Umbilical cord (tissue), 2 donors: ENCODE data around the gene MRPL10. TPM values are rescaled to one million over a fixed set of nuclear protein-coding genes. Genes with fewer than 3 reads are reported as not detected.

Source experiments
- DNase-seq: peaks from one replicate; pipeline ENCODE4 v3.0.0-alpha.2; 2015; ENCODE audit warnings: low spot score
- total RNA-seq: library from RNA; depleted of rRNA; stranded (reverse); fragments of >200 nt; gene quantifications from one replicate; pipeline ENCODE4 v1.2.3, GENCODE V29; 2014; ENCODE audit warnings: low replicate concordance; ENCODE audit not compliant: insufficient read depth

The MRPL10 gene
- total RNA-seq, 1 donor from 2014 or later = 5.3 TPM

DNA sequence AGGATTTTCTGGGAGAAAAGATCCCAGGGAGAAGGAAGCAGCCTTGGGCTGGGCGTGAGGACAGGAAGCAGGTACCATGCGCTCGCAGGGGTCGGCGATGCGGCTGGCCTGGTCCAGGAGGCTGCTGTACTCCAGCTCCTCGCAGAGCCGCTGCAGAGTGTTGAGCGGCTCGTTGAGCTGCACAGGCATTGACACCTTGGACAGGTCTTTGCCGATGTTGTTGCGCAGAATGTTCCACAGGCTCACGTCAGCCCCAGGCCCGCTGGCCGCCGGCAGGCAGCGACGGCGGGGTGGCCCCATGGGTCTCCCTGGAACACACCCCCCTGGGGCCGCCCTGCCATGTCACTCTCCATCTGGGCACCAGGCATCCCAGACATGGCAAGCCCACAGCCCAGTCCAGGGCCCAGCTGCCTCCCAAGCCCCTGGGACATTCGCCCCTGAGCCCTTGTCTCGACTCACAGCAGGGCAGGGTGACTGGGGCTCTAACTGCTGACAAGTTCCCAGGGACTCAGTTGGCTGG is 17.8 kb downstream of the MRPL10 start:
- no peak for DNase-seq

DNA sequence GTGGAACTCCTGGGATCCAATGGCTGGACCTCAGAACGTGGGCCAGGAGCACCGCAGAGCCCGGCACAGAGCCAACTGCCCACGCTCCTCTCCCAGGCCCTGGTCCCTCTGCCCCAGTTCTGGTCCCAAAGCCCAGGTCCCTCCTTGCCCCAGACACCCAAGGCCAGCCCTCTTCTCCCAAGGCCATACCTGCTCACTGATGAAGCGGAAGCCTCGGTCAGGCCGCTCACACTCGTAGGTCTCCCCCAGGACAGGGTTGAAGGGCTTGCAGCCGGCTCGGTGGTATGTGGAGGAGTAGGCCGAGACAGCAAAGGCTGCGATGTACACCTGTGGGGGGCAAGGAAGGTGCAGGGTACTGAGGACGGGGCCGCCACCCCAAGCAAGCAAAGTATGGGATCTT is 18.3 kb downstream of the MRPL10 start:
- no peak for DNase-seq

DNA sequence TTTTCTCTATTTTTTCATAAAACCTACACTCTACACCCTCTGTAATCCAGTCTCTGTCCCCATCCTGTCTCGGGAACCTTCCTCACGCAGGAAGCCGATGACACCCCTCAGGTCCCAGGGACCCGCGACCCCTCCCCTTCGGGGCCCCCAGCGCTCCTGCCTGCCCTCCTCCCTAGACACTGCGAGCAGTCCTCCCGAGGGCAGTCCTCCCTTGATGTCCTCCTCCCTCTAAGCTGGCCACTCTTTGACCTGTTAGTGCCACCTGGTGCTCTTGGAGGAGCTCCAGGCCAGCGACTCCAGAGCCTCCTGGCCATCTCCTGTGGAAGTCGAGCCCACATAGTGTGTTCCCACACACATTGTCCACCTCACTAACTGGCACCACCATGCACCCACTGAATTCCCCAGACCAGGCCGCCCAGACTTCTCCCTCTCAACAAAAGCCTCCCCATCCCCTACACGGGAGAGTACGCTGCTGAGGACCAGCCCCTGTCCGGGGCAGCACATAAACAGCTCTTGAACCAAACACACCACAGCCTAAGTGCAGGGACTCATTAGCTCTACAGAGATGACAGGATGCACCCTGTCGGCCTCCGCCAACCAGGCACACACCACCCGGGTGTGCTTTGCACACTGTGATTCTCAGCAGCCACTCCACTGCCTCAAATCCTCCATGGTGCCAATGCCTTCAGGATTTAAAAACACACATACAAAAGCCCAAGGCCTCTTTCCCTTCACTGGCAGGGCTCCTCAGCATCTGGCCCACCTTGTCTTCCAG is 19.0 kb downstream of the MRPL10 start:
- DNase-seq = no peak

DNA sequence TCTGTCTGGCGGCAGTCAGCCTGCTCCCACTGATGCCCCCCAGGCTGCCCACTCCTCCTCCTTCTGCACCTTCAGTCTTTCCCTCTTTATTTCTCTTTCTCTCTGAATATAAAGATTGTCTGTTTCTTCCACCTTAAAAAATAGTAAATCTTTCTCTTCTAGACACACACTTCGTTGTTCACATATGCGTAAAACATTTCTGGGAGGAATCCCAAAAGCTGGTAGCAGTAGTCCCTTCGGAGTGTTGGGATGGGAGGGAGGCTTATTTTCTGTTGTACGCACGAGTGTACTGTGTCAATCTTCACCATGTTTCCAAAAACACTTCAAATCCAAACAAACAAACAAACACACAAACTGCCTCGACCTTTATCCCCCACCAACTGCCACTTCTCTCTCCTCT is 19.6 kb downstream of the MRPL10 start:
- no peak for DNase-seq

DNA sequence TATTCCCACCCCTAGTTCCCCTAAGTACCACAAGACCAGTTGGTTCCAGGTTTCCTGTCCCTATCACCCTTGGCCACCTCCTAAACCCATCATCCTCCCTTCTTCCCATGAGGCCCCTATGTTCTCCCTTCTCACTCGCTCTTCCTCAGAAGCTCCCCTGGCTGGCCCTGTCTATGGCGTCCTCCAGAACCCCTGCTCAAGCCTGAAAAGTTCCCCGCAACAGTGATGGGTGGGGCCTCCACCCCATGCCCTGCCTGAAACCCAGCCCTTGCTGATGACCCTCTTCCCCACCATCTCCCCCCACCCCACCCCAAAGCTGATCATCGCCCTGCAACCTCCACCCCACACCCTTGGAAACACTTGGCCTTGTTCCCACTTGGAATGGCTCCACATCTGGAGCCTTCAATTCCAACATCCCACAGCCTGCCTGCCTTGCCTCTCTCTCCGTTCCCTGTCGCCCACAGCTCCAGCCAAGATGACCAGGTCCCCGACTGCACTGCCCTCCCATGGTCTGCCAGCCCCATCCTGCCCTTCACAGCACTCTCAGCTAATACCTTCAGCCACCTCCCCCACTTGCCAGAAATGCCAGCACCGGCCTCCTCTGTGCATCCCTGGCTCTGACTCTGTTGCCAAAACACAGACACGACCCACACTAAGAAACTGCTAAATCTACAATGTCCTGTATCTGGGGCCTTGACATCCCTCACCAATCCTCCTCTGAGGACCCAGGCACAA is 20.3 kb downstream of the MRPL10 start:
- DNase-seq = no peak

DNA sequence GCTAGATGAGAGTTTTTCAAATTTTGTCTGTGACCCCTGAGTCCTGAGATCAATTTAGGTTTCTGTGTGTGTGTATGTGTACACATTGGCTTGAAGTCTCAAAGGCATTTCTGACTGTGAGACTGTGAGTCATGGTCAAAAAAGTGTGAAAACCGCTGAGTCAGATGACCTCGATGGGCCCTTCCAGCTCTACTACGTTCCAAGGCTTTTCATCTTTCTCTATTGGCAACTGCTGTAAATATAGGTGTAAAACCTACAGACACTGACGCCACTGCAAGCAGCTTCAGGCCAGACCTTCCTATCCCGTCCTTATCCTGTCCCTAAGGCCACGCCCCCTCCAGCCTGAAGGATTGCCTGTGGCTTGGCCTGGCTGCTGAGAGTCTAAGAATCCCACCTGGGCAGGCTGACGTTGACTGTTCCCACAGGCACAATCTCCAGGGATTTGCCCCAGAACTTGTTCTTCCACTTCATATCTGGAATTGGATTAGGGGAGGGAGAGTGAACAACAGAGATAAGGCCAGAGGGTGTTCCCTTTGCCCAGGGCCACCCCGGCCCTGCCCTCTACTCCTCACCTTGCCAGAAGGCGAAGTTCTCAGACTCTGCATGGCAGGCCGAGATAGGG is 21.0 kb downstream of the MRPL10 start:
- DNase-seq = peak; percentile 47

DNA sequence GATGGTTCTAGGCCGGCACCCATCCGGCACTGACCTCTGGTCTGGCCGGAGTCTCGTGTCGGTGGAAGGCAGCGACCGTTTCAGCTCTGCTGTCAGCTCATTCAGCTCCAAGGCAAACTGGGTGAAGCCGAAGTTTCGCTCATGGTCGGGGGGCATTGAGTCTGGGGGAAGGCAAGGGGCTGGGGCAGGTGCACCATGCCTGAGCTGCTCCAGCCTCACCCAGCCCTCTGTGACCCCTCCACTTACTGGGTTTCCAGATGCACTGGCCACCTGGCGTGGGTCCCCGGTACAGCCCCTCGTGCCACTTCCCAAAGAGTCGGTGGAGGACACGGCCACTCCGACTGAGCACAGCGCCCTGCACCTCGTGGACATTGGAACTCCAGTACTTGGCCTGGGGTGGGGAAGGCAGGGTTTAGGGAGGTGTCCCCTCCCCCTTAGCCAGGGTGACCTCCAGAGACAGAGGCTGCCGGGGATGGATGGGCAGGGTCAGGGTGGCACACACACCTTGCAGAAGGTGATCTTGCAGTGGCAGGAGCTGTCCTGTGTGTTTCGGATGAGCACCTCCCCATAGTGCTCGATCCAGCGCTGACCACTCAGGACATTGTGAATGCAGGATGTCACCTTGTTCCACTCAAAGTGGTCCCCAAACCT is 22.4 kb downstream of the MRPL10 start:
- no peak for DNase-seq

DNA sequence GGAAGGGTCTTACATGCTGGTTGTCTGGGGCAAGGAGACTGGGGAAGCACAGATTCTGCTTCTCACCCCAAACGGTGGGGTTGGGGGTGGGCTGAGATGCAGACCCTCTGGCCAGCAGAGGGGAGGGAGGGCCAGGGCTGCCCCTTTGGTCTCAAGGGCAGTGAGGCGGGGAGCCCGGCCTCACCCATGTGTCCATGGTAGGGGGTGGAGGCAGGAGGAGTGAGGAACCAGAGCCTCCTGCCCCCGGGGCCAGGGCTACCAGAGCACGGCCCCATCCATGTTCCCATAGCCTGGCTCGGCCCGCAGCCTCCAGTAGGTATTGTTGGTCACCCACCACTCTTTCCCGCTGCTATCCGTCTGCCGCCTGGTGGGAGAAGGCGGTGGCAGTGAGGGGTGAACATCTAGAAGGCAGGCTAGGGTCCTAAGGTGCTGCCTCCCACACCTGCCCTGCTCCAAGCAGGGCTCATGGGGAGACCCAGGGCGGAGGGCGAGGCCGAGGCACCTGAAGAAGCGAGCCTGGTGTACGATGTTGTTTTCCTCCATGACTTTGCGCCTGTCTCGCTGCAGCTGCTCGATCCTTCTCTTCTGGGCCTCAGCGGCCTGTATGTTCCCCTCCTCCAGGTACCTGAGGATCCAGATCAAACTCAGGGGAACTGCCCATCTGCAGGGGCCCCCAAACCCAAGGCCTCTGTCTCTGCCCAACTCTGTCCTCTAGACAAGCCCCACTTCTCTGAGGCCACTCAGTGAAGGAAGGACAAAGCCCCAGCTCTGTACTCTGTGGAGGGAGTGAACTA is 23.1 kb downstream of the MRPL10 start:
- no peak for DNase-seq

DNA sequence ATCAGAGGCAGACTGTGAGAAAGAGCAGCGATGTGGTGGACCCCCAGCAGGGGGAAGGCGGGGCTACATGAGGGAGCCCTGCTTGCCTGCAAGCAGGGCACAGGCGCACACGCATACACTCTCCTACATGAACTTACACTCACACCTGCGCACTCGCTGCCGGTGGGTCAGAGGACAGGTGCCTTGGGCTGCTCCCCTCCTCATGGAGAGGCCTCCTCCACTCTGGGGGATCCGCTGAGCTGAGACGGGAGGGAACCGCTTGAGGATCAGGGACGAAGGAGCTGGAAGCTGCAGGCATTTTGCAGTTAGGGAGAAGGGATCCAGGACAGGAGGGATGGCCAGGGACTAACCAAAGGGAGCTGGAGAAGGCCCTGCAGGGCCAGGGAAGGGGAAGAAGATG is 23.9 kb downstream of the MRPL10 start:
- no peak for DNase-seq

DNA sequence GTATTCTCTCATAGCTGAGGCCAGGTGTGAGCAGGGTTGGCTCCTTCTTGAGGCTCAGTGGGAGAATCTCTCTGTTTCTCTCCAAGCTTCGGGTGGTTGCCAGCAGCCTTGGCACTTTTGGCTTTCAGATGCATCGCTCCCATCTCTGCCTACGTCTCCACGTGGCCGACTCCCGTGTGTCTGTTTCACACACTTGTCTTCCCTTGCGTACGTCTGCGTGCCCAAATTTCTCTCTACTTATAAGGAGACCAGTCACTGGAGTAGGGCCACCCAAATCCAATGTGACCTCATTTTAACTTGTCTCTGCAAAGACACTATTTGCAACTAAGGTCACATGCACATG is 24.5 kb downstream of the MRPL10 start:
- DNase-seq = no peak

DNA sequence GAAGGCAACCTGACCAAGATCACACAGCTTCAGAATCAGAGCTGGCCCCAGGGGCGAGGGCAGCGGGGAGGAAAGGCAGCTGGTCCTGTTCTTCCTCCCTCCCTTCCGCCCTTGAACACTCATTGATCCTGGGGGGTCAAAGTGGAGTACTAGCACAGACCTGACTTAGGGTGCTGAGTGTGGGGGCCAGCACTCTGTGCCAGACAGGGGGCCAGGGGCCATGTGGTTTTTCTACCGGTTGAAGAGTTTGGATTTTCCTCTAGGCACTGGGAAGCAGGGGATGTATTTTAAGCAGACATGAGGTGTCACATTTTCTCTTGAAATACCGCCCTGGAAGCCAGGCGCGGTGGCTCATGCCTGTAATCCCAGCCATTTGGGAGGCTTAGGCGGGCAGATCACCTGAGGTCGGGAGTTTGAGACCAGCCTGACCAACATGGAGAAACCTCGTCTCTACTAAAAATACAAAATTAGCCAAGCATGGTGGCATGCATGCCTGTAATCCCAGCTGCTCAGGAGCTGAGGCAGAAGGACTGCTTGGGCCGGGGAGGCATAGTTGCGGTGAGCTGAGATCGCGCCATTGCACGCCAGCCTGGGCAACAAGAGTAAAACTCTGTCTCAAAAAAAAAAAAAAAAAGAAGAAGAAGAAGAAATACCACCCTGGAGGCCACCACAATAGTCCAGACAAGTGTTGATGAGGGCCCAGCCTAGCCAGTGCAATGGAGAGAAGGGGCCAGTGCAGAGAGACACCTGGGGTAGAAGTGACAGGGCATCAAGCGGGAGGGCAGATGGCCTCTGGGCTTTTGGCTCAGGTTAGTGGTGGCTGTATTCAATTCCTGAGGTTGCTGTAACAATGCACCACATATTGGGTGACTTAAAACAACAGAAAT is 25.1 kb downstream of the MRPL10 start:
- DNase-seq = no peak

DNA sequence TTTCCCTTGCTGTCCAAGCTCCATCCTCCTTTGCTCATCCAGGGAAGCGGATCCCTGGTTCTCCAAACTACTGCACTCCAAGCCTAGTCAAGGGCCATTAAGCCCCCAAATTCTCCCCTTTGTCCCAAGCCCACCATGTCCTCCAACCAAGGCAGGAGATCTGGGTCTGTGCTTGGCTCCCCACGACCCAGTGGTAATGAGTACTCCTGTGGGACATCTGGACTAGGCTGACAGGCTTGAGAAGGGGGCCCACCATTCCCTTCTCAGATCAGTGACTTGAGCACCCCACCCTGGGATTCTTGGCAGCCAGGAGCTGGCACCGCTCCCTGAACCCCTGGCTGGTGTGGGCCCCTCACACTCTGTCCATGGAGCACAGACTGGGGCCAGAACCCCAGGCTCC is 26.9 kb downstream of the MRPL10 start:
- DNase-seq = no peak

DNA sequence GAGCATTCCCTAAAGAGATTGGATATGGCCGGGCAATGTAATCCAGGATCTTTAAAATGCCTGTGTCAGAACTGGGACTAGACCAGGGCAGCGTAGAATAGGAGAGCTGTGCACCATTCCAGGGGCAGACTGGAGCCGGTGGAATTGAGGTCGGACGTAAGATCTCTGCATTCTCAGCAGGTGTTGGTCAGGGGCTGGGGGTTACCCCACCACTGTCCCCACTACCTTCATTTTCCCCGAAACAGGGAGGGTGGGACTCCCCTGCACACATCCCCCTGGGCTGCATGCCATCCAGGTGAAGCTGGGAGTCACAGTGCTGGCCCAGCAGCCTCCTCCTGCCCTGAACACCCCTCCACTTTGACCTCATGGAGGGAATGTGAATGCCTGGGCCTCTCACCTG is 27.6 kb downstream of the MRPL10 start:
- no peak for DNase-seq

DNA sequence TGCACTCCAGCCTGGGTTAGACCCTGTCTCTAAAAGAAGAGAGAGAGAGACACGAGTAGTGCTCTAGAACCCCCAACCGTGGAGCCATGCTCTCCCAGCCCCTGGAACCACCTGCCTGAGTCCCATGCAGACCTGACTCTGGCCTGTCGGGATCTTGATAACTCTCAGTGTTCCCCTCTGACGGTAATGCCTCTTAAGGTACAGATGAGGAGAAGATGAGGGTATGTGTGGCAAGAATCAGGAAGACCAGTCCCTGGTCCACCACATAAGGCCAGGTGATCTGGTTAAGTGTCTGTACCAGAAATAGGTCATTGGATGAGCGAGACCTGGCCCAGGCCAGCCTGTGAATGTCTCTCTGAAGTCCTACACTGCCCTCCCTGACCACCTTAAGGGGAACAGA is 28.1 kb downstream of the MRPL10 start:
- no peak for DNase-seq

DNA sequence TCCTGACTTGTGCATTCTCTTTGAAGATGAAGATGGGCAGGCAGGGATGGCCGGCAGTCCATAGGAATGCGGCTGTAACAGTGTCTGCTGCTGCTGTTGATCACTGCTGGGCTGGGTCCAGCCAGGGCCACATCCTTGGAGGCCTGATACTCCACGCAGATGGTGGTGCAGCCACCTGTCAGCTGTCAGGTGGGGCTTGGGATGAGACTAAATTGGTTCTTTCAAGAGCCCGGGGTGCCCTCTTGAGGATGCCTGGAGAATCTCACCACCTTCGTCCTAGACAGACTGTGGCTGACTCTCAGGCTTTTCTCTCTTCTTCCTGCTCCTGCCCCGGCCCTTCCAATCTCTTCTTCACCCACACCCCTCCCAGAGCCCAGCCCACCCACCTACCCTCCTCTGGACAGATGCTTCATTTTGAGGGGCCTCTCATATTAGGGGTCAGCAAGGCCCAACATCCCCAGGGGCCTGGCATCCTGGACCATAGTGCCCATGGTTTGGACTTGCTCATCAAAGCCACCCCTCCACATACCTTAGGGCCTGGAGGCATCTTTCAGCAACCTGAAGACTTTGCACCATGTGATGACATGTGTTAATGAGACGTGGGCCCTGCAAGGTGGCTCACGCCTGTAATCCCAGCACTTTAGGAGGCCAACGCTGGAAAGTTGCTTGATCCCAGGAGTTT is 28.9 kb downstream of the MRPL10 start:
- peak; percentile 24 for DNase-seq

DNA sequence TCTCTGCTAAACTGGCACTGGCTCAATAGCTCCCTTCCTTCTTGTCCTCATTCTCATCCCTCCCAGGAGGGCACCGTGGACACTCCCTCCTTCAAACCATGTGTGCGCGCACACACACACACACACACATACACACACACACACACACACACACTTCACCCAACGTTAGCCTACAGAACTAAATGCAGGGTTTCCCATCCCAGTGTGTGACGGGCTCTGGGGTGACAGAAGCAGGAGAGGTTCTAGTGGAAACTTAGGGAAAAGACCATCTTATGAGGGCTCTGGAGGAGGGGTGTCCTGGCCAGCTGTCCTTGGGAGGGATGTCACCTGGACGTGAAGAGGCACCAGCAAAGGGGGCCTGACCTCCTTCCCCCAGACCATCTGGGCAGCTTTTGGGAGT is 29.4 kb downstream of the MRPL10 start:
- DNase-seq = no peak

DNA sequence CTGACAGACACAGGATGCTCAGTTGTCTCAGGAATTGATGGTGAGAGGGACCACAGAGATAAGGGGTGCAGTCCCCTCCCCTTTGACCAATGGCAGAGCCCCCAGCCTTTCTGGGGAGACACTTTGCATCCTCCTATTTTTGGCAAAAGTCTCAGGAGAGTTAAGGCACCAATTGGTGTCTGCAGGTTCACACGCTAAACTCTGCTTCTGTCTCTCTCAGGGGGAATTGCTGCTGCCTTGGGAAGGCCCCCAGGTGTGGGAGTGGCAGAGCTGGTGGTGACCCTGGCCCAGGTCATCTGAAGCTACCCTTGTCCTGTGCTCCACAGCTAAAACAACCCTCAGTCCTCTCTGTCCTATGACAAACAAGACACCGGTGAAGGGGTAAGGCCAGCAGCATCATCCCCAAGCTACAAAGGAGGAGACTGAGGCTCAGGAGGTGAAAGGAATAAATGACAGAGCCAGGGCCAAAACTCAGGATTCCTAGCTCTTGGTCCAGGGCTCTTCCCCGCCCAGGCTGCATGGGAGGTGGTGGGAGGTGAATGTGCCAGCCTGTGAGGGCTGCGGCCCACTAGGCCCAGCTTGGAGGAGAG is 30.1 kb downstream of the MRPL10 start:
- DNase-seq = no peak

DNA sequence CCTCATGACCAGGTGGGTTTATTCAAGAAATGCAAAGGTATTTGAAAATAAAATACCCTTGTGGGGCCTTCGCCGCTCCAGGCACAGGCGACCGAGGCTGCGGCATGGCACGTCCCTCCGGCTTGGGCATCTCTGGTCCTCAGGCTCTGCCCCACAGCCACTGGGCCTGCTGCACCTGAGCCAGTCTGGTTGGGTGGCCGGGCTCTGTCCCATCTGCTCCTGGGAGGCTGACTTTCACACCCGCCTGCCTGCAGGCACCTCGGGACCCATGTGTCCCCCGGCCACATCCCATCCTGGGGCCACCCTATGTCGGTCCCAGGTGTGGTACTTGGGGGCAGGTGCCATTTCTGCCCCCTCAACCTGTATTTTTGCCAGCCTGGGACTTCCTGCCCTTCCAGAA is 30.7 kb downstream of the MRPL10 start:
- DNase-seq = no peak

DNA sequence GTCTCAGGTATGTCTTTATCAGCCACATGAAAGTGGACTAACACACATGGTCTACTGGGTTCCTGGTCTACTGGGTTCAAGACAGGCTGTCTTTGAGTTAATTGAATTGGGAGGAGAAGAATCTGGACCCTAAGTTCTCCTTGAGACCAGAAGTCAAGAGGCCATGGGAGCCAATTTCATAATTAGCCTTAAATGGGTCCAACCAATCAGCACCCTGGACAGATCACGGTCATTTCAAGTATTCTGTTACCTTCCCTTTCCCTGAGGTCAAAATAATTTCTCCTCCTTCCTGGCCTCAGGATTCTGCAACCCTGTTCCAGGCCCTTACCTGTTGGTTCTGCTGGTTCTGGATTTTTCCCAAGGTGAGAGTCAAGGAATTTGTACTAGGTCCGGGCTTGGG is 33.5 kb downstream of the MRPL10 start:
- no peak for DNase-seq
